Measurements from ENCODE around the gene DRAP1.
A peak's percentile ranks its signal among the peaks of the same experiment; 100 is the strongest.
"Not testable (repeated sequence)": the region's sequence is repeated elsewhere in the genome, so short reads cannot be mapped to it uniquely, and the experiment has no call there.

Gene DRAP1

GRCh38 chr11:65886826-65887722 is 32.2 kb upstream of the DRAP1 start:
- DNase-seq: no peak

DNA sequence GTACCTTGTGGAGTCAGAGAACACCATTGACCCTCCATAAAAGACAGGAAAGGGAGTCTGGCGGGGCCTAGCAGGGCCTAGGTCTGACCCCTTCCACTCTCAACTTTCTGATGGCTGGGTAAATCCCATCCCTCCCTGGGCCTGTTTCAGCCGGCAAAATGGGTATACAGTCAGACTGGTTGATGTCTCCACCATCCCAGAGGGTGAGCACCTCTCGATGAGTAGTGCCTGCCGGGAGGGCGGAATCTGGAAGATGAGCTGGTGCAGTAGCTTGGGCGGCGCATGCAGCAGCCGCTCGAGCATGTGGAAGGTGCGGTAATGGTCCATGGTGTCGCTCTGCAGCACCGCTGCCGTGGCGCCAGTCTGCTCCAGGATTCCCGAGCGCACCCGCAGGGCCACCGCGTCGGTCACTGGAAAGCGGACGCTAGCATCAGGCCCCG is 31.5 kb upstream of the DRAP1 start:
- peak; percentile 51 for DNase-seq

GRCh38 chr11:65888163-65888814 is 30.9 kb upstream of the DRAP1 start, which contains the start of gene FIBP:
Gene FIBP (minus strand): TSS chr11:65888471. CDS start chr11:65888418, 53 bp downstream.
- peak; percentile 98 for DNase-seq

DNA sequence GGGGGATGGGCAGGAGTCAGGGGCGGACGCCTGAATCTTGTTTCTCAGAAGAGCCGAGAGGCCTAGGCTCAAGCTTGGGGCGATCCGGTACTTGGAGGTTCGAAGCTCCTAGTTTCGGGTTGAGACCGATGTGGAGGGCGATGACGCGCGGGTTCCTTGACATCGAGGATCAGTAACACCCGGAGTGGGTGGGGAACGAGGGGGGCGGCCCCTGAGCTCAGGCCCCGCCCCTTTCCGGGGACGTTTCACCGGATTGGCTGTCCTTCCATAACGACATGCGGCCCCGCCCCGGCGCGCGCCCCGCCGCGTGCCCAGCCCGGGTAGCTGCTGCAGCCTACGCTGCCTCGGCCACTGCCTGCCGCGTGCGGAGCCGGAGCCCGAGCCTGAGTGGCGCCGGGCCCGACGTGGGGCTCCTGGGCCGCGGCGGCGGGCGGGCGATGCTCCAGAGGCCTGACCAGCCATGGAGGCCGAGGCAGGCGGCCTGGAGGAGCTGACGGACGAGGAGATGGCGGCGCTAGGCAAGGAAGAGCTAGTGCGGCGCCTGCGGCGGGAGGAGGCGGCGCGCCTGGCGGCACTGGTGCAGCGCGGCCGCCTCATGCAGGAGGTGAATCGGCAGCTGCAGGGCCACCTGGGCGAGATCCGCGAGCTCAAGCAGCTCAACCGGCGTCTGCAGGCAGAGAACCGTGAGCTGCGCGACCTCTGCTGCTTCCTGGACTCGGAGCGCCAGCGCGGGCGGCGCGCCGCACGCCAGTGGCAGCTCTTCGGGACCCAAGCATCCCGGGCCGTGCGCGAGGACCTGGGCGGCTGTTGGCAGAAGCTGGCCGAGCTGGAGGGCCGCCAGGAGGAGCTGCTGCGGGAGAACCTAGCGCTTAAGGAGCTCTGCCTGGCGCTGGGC is 28.7 kb upstream of the DRAP1 start, which contains the start of gene CCDC85B:
Gene CCDC85B (plus strand): TSS at position 350 of the 895 bp plus-strand sequence. CDS start 111 bp downstream, at position 461.
- peak; percentile 95 for DNase-seq

DNA sequence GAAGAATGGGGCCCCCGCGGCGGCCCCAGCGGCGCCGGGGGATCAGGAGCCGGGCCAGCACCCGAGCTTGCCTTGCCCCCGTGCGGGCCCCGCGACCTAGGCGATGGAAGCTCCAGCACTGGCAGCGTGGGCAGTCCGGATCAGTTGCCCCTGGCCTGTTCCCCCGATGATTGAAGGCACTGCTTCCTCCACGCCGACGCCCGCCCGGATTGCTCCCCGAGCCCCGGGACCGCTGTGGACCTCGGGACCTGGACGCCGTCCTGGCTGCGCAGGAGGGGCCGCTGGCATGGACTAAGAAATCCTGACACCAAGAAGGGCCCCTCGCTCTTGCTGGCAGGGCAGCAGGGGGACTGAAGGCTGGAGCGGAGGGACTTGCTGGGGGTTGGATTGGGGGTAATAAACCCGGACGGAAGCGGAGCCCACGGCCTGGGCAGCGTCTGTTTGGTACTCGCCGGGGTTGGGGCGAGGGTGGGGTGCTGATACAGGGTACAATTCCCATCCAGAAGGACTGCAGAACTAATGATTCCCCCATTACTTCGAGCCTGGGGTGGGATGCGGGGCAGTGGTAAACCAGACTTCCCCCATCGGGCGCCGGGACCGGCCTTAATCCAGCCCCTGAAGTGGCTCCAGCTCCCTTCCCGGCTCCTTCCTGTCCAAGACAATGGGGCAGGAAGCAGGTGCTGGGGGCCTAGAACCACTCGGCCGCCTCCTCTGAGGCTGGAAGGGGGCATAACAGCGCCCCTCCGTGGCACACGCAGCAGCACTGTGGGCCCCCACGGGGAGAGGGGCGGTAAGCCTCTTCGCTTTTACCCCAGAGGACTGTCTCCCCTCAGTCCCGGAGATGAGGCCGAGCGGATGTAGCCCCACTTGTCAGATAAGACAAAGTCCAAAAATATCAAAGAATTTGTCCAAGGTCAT is 27.7 kb upstream of the DRAP1 start:
- no peak for DNase-seq

GRCh38 chr11:65892137-65892540 is 27.1 kb upstream of the DRAP1 start:
- not testable (repeated sequence) for DNase-seq

DNA sequence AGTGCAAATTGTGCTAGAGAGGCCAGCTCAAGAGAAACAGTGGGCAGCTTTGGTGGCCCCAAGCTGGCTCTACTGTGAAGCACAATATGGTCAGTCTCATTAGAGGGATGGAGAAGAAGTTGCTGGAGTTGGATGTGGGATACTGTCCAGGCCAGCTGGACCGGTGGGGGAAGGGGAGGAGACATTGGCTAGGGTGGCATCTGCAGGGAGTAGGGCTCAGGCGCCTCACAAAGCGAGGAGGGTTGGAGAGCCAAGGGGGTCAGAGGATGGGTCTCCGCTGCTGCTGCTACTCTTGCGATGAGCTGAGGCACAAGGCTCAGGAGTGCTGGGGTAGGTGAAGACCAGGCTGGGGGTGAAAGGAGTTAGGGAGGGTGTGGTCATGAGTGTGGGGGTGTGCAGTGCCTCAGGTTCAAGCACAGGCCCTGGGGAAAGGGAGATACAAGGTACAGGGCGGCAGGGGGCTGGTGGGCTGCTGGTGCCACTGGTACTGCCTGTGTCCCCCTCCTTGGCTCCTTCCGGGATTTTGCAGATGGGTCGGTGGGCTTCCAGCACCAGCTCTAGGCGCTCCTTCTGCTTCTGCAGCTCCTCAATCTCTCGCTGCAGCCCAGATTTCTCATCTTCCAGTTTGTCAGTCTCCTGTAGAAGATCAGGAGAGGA is 26.4 kb upstream of the DRAP1 start:
- DNase-seq: no peak

DNA sequence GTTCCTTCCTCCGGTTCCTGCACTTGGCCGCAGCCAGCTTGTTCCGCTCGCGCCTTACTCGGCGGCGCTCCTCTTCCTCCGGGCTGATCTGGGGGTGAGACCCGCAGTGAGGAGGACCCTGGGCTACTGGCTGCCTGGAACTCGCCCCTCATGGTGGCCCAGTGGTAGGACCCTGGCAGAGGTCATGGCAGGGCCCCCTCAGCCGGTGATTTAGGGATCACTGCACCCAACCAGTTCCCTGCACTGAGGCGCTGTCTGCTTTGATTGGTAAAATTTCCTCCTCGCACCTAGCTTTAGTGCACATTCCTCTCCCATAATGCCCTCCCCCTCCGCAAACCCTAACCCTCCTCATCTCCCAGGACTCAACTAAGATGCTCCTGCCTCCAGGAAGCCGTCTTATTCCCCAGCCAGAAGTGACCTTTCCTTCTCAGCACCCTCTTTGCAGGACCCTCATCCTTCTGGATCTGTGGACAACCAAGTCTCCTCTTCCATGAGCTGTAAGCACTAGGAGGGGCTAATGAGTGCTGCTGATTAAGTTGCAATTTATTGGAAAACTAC is 25.1 kb upstream of the DRAP1 start:
- DNase-seq: no peak

GRCh38 chr11:65895482-65895981 is 23.7 kb upstream of the DRAP1 start:
- DNase-seq: no peak

DNA sequence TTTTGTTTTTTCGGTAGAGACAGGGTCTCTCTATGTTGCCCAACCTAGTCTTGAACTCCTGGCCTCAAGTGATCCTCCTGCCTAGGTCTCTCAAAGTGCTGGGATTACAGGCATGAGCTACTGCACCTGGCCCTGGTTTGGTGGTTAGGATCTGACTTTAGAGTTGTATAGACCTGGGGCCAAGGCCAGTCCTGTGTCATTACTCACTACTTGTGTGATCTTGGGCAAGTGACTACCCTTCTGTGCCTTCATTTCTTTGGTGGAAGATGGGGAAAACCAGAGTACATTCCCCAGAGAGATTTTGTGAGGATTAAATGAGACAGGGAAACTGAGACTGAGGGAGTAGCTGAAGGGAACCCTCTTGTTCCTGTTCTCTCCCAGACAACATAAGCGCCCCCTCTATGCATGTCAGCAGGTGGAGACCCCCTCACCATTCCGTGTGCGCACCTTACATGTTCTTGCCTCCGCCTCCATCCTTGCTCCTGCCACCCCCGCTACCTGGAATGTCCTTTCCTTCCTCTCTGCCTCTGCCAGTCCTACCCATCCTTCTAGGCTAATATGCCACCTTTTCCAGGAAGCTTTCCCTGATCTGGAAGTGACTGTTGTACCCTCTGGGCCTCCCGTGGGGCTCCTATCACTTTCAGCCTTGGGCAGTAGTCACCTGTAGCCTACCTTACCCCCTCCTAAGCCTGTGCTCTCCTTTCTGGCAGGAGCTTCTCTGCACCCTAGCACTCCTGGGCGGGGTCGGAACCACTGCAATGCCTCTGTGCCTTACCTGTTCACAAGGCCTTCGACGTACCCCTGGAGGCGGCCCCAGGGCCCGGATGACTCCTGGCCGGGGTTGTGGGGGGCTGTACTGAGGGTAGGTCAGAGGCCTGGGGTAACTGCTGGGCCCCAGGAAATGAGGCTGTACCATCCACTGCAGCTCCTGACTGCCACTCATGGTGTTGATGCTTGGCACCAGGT is 22.9 kb upstream of the DRAP1 start:
- DNase-seq: no peak

DNA sequence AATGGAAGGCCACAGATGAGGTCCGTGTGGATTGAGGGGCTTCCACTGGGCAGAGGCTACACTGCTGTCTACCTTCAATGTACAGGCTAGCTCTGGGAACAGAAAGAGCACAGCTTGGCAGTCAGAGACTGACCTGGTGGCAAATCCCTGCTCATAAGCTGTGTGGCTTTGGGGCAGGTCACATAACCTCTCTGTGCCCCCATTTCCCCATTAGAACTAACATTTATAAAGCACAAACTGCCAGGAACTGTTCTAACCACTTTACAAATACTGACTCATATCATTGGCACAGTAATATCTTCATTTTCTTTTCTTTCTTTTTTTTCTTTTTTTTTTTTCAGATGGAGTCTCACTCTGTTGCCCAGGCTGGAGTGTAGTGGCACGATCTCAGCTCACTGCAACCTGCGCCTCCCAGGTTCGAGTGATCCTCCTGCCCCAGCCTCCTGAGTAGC is 22.2 kb upstream of the DRAP1 start:
- no peak for DNase-seq

GRCh38 chr11:65898656-65899355 is 20.4 kb upstream of the DRAP1 start:
- DNase-seq: no peak

DNA sequence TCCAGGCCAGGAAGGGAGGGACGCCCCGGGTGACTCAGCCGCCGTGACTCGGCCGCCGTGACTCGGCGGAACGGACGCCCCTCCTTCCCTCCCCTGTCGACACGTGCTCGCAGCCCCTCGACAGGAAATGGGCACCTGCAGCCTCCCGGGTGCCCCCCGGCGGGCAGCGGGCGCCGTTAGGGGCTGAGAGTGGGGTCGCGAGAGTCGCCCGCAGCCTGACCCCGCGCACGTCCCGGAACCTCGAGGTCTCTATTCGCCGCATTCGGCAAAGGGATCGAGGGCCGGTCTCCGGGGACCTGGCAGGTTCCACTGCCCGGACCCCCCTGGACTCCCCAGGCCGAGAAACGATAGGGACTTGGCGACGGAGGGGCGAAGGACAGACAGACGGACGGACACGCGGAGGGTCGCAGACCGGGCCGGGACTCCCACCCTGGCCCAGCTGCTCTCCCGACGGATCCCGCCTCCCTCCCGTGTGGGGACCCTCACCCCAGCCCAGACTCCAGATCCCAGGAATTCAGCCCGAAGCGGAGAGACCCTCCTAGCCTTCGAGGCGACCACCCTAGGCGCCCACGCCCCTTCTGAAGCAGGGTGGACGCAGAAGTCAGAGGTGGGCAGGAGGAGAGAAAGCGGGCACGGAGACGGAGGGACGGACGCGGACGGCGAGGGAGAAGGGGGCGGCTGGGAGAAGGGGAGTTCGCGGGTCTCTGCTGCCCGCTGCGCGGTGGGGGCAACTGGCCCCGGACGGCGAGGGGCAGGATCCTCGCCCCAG is 19.7 kb upstream of the DRAP1 start:
- no peak for DNase-seq

DNA sequence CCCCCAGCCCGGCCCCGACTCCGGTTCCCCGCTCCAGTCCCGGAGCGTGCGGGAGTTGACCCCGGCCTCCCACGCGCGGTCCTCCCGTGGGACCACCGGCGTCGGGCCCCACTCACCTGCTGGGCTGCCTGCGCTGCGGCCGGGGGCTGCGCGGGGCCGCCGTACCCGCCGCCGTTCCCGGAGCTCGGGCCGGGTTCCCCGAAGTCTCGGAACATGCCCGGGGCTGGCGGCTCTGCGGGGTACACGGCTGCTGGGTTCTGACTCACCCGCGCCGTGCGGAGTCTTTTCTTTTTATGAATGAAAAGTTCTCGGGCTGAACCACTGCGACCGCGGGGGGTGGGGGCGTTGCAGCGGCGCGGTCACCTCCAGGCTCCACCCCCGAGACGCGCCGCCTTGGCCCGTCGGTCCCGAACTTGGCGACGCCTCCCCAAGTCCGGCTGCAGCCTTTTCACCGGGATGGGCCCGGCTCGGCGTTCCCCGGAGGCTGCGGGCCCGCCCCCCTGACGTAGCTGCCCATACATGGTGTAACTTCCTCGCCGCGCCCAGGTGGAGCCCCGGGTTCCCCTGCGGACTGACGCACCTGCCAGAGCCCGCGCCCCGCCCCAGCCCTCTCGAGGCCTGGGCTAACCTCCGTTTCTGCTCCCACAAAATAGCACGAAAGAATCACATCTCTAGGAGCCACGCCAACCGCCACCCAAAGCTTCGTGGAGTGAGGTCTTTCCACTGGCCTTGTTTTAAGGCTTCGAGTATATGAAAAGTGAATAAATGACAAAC is 18.9 kb upstream of the DRAP1 start, which contains the start of gene FOSL1:
Gene FOSL1 (minus strand): TSS at position 264 of the 774 bp plus-strand sequence. CDS start 49 bp downstream, at position 215.
- peak; percentile 87 for DNase-seq

- DNase-seq: no peak
Measured at GRCh38 chr11:65900899-65901180, 18.4 kb upstream of the DRAP1 start.

DNA sequence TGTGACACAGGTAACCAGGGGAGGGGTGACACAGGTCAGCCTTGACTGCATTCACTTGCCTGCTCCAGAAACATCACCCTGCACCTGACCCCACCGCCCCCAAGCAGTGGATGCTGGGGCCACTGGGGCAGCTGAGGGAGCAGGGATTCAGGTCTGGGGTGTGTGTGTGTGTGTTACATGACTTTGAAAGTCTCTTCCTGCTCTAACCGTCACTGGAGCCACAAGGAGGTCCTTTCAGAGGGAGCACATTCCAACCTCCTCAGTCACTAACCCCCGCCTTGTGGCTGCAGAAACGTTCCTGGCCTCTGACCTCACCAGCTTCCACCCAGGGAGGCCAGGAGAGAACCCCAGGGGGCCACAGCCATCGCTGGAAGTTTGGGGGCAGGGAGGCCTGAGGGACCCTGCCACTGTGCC is 16.2 kb upstream of the DRAP1 start:
- DNase-seq: no peak

DNA sequence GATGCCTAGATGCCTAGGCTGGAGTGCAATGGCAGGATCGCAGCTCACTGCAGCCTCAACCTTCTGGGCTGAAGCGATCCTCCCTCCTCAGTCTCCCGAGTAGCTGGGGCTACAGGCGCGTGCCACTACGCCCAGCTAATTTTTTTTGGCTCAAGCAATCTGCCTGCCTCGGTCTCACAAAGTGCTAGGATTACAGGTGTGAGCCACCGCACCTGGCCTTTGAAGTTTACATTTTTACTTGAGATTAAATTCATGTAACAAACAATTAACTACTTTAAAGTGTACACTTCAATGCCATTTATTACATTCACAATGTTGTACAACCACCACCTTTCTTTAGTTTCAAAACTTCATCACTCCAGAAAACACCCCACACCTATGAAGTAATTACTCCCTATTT is 15.5 kb upstream of the DRAP1 start:
- DNase-seq: no peak
